ENCODE results near the gene CBX1.
"Not testable (repeated sequence)": the region's sequence is repeated elsewhere in the genome, so short reads cannot be mapped to it uniquely, and the experiment has no call there.

CBX1 gene

GRCh38 chr17:48051706-48052486 lies 49.4 kb downstream of the CBX1 start:
- DNase-seq = peak in 3 of 14 donors; percentile 9 to 19 (median 17)

GRCh38 chr17:48051283-48051682 lies 50.0 kb downstream of the CBX1 start:
- no peak for DNase-seq

DNA sequence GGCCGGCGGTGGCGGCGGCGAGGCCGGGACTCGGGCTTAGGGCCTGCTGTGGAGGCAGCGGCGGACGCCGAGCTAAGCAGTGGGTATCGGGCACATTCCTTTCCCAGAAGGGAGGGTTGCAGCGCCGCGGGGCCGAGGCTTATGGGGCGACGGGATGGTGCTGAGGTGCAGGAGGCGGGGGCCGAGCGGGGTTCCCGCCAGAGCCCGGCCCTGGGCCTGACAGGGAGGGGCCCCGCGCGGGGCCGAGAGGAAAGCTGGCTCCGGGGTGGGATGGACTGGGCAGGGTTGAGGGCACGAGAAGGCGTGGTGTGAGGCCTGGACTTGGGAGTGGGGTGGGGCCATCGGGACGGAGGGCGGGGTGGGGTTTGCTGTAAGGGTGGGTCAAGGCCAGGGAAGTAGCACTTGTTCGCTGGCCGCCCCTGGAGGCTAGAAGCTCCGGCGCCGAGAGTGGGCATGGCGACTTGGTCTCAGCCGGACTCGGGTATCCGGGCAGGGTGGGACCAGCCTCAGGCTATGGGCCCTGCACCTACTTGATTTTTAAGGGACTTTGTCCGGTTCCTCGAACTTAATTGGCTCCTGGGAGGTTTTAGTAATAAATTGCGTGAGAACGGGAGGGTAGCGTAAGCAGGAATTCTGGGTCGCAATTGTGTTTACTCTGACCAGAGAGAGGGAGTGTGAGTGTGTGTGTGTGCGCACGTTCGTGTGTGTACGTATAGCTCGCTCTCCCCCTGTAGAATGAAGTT lies 52.7 kb downstream of the CBX1 start:
- peak in 9 of 14 donors; percentile 74 to 94 (median 90) for DNase-seq

GRCh38 chr17:48047741-48048383 lies 53.4 kb downstream of the CBX1 start, which contains the start of gene NFE2L1:
Gene NFE2L1 (plus strand): TSS chr17:48048359. CDS start chr17:48051119, 2,760 bp downstream.
- peak; percentile 84 to 100 (median 99) for DNase-seq

- no peak for DNase-seq
These were observed 54.1 kb downstream of the CBX1 start for GRCh38 chr17:48047113-48047740.

DNA sequence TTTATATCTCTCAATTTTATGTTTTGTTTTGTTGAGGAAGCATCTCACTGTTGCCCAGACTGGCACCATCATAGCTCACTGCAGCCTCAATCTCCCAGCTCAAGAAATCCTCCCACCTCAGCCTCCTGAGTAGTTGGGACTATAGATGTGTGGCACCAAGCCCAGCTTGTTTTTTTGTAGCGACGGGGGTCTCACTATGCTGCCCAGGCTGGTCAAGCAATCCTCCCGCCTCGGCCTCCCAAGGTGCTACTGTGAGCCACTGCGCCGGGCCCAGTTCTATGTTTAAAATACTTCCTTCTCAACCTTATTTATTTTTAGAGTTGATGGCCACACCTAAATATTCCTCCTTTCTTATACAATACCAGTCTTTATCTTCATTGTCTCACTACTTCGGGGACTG lies 55.0 kb downstream of the CBX1 start:
- DNase-seq = no peak

GRCh38 chr17:48045316-48046001 lies 55.8 kb downstream of the CBX1 start:
- DNase-seq = no peak

- DNase-seq = no peak
These were observed 56.4 kb downstream of the CBX1 start for GRCh38 chr17:48044851-48045250.

- DNase-seq = no peak
These were observed 58.1 kb downstream of the CBX1 start for GRCh38 chr17:48043176-48043575.

GRCh38 chr17:48038687-48039086 lies 62.6 kb downstream of the CBX1 start:
- no peak for DNase-seq

DNA sequence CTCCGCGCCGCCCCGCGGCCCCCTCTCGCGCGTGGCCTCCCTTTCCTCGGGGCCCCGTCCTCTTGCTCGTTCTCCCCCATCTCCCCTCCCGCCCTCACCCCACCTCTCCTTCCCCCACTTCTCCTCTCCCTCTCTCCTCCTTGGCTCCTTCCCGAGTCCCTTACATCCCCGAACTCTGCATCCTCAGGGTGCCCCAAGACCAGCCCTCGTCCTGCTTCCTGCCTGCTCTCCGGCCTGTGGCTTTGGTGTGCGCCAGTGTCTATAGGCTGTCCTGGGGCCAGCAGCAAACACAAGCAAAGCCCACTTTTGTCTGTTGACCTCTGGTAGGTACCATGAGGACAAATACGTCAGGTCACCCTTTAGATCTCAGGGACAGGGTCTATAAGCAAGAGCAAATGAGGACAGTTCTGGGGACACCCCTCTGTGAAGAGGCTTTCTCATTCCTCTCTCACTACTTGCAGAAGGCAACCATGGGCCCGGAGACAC lies 63.4 kb downstream of the CBX1 start:
- DNase-seq = no peak

DNA sequence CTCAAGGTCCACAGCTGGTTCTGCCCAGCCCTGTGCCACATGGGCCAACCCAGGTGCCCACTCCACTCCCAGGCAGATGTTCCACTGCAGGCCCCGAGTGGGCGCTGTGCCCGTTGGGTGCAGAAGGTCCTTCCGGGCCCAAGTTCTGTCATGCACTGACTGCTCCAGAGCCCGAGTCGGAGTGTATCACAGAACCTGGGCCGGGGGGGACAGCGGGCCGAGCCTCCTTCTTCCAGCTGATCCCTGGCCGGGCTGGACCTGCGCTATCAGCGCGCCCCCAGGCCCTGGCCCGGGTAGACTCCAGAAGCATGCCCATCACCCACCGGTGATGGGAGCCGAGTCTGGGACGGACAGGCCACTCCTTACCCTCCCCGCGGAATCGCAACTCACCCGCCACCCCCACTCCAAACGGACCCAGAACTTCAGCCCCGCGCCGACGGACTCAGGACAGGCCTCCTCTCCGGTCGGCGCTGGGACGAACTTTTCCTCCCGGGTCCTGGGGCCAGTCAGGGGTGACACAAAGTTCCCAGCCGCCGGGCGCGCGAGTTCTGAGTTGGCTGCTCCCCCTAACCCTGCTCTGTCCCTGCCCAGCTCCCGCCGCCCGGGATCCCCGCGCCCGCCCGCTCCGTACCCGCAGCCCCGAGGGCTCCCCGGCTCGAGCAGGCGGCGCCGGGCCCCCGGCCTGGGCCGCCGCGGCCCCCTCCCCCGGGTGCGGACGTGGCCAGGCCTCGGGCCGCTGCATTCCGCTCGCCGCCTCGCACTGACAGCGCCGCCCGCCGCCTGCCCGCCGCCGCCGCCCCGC lies 64.0 kb downstream of the CBX1 start, which contains the start of gene COPZ2:
Gene COPZ2, minus strand, starts transcription at position 762 of the 802 bp plus-strand sequence. Its CDS starts 20 bp downstream, at position 742.
- DNase-seq = peak in 6 of 14 donors; percentile 3 to 65 (median 42)

GRCh38 chr17:48036693-48037035 lies 64.6 kb downstream of the CBX1 start:
- no peak for DNase-seq

DNA sequence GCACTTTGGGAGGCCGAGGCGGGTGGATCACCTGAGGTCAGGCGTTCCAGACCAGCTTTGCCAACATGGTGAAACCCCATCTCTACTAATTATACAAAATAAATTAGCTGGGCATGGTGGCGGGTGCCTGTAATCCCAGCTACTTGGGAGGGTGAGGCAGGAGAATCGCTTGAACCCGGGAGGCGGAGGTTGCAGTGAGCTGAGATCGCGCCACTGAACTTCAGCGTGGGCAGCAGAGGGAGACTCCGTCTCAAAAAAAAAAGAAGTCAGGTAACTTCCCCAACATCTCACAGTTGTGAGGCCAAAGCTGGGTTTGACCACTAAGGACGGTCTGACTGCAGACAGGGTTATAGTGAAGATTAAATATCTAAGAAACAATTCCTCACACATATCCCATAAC lies 66.5 kb downstream of the CBX1 start:
- not testable (repeated sequence) for DNase-seq

DNA sequence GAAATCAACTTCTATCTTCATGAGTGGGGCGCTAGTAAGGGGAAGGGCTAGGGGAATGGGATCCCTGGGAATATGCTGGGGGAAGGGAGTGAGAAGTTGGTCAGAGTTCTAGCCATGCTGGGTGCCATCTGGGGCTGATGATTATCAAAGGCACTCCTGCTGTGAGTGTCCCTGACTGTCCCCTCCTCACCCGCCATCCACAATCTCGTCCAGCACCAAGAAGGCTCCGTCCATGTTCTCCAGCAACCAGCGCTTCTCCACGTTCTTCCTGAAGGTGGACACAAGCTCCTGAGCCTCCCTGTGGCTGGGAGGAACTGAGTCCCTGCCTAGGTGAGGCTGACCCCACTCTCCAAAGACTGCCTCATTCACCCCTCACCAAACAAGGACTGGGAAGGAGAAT lies 69.3 kb downstream of the CBX1 start:
- DNase-seq = no peak

DNA sequence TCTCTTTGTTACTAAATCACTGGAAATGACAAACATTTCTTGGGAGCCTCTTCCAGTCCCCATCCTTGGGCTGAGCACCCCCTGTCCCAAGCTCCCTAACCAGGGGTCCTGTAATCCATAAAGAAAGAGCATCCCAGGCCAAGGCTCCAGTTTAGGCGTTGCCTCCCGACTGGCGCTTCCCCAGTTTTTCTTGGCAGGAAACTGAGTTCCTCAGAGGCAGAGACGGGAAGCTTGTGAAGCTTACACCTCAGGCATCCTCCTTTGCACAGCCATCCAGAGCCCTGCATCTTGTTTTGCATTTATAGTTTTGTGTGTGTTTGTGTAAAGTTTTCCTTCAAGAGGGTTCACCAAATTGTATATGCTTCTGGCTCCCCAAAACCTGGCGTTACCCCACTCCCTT lies 70.7 kb downstream of the CBX1 start:
- DNase-seq = peak in 1 of 14 donors; percentile 10

GRCh38 chr17:48028736-48029135 lies 72.5 kb downstream of the CBX1 start:
- no peak for DNase-seq

GRCh38 chr17:48027322-48027981 lies 73.8 kb downstream of the CBX1 start:
- no peak for DNase-seq

DNA sequence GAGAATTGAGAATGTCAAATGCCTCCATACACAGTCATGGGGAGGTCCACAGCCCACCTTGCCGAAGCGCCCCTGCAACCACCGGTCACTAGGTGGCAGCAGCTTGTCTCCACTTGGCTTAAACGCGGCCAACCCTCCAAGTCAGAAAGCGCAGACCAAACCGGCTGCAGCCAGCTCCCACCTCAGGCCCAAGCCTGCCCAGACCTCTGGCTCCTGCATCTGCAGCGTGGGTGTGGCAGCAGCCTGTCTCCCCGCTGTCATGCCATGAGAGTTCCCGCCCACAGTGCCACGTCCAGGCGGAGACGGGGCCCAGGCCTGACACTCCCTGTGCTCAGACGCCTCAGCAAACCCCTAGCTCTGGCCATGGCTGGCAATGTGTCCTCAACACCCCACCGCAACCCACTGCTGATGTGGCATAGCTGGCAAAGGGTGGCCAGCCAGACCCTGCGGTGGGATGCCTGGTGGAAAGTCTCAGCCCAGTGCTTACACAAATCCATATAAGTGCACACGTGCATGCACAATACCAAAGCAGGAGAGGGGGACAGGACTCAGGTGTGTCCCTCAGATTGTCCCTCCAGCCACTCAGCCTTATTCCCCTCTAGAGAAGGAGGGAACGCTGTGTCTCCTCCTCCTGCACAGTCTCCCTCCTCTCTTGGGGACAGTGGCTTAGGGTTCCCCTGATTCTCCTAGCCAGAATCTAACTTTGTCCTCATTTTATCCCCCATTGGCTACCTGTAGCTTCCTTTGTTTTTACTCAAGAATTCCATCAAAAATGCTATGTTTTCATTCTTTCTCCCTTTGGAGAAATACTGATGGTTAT lies 74.6 kb downstream of the CBX1 start:
- peak in 12 of 14 donors; percentile 32 to 79 (median 65) for DNase-seq

Data from C1 segment of cervical spinal cord (tissue), 14 donors.